HepG2 (cell line): ENCODE results near the gene NAV2. TPM values are rescaled to one million over a fixed set of nuclear protein-coding genes. Genes with fewer than 3 reads are reported as not detected.

Experiments used
- BCL6 ChIP-seq: IDR thresholded peaks from 2 replicates; pipeline ENCODE4 v1.6.1; 2016; ENCODE audit warnings: missing genetic modification reagents, missing compliant biosample characterization
- GTF3A ChIP-seq: sonication (generic); formaldehyde crosslinking; conservative IDR thresholded peaks from 2 replicates; pipeline ENCODE4 v1.4.0; 2020; ENCODE audit warnings: mild to moderate bottlenecking, missing genetic modification reagents
- RBFOX2 ChIP-seq: fragments of 200-400 bp; formaldehyde crosslinking; IDR thresholded peaks from 2 replicates; pipeline ENCODE4 v1.6.1; 2017; ENCODE audit warnings: low read depth, mild to moderate bottlenecking, low read length
- REL ChIP-seq: sonication (generic); formaldehyde crosslinking; conservative IDR thresholded peaks from 2 replicates; pipeline ENCODE4 v1.8.0; 2022; ENCODE audit warnings: mild to moderate bottlenecking, missing genetic modification reagents, moderate library complexity
- SOX13 ChIP-seq, 3 experiments: fragments of 450-650 bp in 1 of 3; sonication (generic) in 1 of 3; formaldehyde crosslinking in 1 of 3; IDR thresholded peaks in 2 of 3; conservative IDR thresholded peaks in 1 of 3; 2 replicates each; pipeline versions ENCODE4 v1.5.0 to v1.6.1; 2016 to 2020; ENCODE audit warnings: antibody characterized with exemption in 1 of 3, mild to moderate bottlenecking in 1 of 3, missing compliant biosample characterization in 1 of 3, missing genetic modification reagents in 1 of 3, moderate library complexity in 1 of 3
- ZKSCAN1 ChIP-seq: fragments of 150-350 bp; IDR thresholded peaks from 2 replicates; pipeline ENCODE4 v1.6.1; 2014; ENCODE audit warnings: low read length
- ZMYM4 ChIP-seq: sonication (generic); formaldehyde crosslinking; IDR thresholded peaks from 2 replicates; pipeline ENCODE4 v1.8.1; 2023; ENCODE audit warnings: mild to moderate bottlenecking, missing genetic modification reagents
- ZNF552 ChIP-seq: sonication (generic); formaldehyde crosslinking; IDR thresholded peaks from 2 replicates; pipeline ENCODE4 v1.9.0; 2022; ENCODE audit warnings: missing genetic modification reagents, mild to moderate bottlenecking, borderline replicate concordance
- ZNF567 ChIP-seq: sonication (generic); formaldehyde crosslinking; IDR thresholded peaks from 2 replicates; pipeline ENCODE4 v1.8.1; 2023; ENCODE audit warnings: mild to moderate bottlenecking, missing genetic modification reagents, borderline replicate concordance
- polyA plus RNA-seq, 8 experiments: library from polyadenylated mRNA; depleted of rRNA in 3 of 8; stranded (reverse) in 7 of 8; unstranded in 1 of 8; fragments of >200 nt; fragmentation: Illumina TruSeq in 4 of 8; extraction: Trizol in 4 of 8; gene quantifications; 2 replicates each; pipeline versions ENCODE4 v1.2.1 to v1.2.3, GENCODE V29; 2011 to 2016; ENCODE audit warnings: low read depth in 4 of 8, missing spikeins in 1 of 8, mixed read lengths in 1 of 8; ENCODE audit not compliant: insufficient read depth in 1 of 8
- total RNA-seq, 5 experiments: library from RNA; depleted of rRNA; stranded (reverse); fragments of >200 nt; fragmentation: Illumina TruSeq; extraction: Trizol; gene quantifications; 2 replicates each; pipeline ENCODE4 v1.2.3, GENCODE V29; 2016; ENCODE audit warnings: low read depth in 1 of 5
- TF ChIP-seq, protein P1 (sequence below): sonication (generic); formaldehyde crosslinking; IDR thresholded peaks from 2 replicates; pipeline ENCODE4 v1.4.0; 2020; ENCODE audit warnings: mild to moderate bottlenecking, missing genetic modification reagents
- TF ChIP-seq, protein P2 (sequence below), 2 experiments: sonication (generic) in 1 of 2; formaldehyde crosslinking in 1 of 2; IDR thresholded peaks; 2 replicates each; pipeline versions ENCODE4 v1.4.0 to v1.6.1; 2018 to 2020; ENCODE audit warnings: missing genetic modification reagents in 2 of 2, borderline replicate concordance in 1 of 2, low read depth in 1 of 2, mild to moderate bottlenecking in 1 of 2, missing biosample characterization in 1 of 2
- TF ChIP-seq, protein P3 (sequence below): sonication (generic); formaldehyde crosslinking; IDR thresholded peaks from 2 replicates; pipeline ENCODE4 v1.4.0; 2020; ENCODE audit warnings: mild to moderate bottlenecking, missing genetic modification reagents
- TF ChIP-seq, protein P4 (sequence below): sonication (generic); formaldehyde crosslinking; IDR thresholded peaks from 2 replicates; pipeline ENCODE4 v1.4.0; 2020; ENCODE audit warnings: missing genetic modification reagents, borderline replicate concordance

Gene NAV2
- total and polyA plus RNA-seq, 2 of the 13 experiments (the other 11 are each of a cell fraction or from before 2014, with no cell fraction given), result 9.3 to 34.6 TPM

DNA sequence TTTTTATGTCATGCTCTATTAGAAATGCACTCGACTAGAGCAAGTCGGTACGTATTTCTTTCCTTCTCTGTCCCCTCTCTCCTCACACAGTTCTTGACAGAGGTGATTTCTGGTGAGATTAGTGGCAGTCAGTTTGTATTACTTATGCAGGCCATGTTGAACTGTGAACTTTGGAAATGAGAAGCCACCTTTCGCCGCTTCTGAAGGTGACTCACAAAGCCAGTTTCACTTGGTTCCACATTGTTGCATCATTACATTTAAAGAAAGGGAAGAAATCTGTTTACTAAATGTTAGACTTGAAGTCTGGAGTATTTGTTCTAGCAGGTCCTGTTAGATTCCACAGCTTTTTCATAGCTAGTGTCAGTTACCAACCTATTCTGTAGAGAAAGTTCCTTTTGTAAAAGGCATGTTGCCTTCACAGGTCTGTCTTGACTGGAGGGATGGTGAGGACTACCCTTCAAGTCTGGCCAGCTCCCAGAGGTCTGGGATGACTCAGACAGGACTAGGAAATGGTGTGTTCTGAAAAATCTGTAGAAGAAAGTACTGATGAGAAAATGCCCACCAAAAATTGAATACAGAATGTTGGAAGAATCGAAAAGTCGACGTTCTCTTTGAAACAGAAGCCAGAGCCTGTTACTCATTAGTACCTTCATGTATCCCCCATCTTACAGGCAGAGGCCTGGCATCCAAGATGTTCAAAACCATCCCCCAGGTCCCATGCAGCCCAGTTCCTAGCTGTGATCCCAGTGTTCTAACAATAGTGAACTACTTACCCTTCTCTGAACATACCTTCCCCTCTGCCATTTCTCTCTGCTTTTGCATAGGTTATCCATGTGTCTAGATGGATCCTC is 266.3 kb downstream of the NAV2 start (continued):
- TF ChIP-seq, protein P1, sequence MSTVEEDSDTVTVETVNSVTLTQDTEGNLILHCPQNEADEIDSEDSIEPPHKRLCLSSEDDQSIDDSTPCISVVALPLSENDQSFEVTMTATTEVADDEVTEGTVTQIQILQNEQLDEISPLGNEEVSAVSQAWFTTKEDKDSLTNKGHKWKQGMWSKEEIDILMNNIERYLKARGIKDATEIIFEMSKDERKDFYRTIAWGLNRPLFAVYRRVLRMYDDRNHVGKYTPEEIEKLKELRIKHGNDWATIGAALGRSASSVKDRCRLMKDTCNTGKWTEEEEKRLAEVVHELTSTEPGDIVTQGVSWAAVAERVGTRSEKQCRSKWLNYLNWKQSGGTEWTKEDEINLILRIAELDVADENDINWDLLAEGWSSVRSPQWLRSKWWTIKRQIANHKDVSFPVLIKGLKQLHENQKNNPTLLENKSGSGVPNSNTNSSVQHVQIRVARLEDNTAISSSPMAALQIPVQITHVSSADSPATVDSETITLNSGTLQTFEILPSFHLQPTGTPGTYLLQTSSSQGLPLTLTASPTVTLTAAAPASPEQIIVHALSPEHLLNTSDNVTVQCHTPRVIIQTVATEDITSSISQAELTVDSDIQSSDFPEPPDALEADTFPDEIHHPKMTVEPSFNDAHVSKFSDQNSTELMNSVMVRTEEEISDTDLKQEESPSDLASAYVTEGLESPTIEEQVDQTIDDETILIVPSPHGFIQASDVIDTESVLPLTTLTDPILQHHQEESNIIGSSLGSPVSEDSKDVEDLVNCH (CRISPR knock-in tag), result no peak
- TF ChIP-seq, protein P2, sequence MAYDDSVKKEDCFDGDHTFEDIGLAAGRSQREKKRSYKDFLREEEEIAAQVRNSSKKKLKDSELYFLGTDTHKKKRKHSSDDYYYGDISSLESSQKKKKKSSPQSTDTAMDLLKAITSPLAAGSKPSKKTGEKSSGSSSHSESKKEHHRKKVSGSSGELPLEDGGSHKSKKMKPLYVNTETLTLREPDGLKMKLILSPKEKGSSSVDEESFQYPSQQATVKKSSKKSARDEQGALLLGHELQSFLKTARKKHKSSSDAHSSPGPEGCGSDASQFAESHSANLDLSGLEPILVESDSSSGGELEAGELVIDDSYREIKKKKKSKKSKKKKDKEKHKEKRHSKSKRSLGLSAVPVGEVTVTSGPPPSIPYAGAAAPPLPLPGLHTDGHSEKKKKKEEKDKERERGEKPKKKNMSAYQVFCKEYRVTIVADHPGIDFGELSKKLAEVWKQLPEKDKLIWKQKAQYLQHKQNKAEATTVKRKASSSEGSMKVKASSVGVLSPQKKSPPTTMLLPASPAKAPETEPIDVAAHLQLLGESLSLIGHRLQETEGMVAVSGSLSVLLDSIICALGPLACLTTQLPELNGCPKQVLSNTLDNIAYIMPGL (CRISPR knock-in tag; IDR thresholded peaks at IDR 0.05; ENCODE audit: borderline replicate concordance in 1 of 2, low read depth in 1 of 2), result no peak
- TF ChIP-seq ZNF567 (CRISPR knock-in tag) (no peak), SOX13 (IDR thresholded peaks at IDR 0.05) (peak; percentile 24; the same call in 1 of the 2 replicates), SOX13 (CRISPR knock-in tag; conservative IDR thresholded peaks at IDR 0.05 in 1 of 2, IDR thresholded peaks at IDR 0.05 in 1 of 2) (peak in 1 of 2 experiments; percentile 88; a peak in 2 of 4 replicates), ZKSCAN1 (no peak), ZNF552 (CRISPR knock-in tag) (no peak), BCL6 (CRISPR knock-in tag) (peak; percentile 79), GTF3A (no peak), RBFOX2 (no peak), REL (CRISPR knock-in tag) (no peak), ZMYM4 (CRISPR knock-in tag) (no peak)
- TF ChIP-seq, protein P3, sequence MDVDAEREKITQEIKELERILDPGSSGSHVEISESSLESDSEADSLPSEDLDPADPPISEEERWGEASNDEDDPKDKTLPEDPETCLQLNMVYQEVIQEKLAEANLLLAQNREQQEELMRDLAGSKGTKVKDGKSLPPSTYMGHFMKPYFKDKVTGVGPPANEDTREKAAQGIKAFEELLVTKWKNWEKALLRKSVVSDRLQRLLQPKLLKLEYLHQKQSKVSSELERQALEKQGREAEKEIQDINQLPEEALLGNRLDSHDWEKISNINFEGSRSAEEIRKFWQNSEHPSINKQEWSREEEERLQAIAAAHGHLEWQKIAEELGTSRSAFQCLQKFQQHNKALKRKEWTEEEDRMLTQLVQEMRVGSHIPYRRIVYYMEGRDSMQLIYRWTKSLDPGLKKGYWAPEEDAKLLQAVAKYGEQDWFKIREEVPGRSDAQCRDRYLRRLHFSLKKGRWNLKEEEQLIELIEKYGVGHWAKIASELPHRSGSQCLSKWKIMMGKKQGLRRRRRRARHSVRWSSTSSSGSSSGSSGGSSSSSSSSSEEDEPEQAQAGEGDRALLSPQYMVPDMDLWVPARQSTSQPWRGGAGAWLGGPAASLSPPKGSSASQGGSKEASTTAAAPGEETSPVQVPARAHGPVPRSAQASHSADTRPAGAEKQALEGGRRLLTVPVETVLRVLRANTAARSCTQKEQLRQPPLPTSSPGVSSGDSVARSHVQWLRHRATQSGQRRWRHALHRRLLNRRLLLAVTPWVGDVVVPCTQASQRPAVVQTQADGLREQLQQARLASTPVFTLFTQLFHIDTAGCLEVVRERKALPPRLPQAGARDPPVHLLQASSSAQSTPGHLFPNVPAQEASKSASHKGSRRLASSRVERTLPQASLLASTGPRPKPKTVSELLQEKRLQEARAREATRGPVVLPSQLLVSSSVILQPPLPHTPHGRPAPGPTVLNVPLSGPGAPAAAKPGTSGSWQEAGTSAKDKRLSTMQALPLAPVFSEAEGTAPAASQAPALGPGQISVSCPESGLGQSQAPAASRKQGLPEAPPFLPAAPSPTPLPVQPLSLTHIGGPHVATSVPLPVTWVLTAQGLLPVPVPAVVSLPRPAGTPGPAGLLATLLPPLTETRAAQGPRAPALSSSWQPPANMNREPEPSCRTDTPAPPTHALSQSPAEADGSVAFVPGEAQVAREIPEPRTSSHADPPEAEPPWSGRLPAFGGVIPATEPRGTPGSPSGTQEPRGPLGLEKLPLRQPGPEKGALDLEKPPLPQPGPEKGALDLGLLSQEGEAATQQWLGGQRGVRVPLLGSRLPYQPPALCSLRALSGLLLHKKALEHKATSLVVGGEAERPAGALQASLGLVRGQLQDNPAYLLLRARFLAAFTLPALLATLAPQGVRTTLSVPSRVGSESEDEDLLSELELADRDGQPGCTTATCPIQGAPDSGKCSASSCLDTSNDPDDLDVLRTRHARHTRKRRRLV, result no peak
- TF ChIP-seq, protein P4, sequence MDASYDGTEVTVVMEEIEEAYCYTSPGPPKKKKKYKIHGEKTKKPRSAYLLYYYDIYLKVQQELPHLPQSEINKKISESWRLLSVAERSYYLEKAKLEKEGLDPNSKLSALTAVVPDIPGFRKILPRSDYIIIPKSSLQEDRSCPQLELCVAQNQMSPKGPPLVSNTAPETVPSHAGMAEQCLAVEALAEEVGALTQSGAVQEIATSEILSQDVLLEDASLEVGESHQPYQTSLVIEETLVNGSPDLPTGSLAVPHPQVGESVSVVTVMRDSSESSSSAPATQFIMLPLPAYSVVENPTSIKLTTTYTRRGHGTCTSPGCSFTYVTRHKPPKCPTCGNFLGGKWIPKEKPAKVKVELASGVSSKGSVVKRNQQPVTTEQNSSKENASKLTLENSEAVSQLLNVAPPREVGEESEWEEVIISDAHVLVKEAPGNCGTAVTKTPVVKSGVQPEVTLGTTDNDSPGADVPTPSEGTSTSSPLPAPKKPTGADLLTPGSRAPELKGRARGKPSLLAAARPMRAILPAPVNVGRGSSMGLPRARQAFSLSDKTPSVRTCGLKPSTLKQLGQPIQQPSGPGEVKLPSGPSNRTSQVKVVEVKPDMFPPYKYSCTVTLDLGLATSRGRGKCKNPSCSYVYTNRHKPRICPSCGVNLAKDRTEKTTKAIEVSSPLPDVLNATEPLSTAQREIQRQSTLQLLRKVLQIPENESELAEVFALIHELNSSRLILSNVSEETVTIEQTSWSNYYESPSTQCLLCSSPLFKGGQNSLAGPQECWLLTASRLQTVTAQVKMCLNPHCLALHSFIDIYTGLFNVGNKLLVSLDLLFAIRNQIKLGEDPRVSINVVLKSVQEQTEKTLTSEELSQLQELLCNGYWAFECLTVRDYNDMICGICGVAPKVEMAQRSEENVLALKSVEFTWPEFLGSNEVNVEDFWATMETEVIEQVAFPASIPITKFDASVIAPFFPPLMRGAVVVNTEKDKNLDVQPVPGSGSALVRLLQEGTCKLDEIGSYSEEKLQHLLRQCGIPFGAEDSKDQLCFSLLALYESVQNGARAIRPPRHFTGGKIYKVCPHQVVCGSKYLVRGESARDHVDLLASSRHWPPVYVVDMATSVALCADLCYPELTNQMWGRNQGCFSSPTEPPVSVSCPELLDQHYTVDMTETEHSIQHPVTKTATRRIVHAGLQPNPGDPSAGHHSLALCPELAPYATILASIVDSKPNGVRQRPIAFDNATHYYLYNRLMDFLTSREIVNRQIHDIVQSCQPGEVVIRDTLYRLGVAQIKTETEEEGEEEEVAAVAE (CRISPR knock-in tag), result no peak
